ENCODE data around the gene STX8.

Gene STX8

GRCh38 chr17:9321890-9322289, 253.7 kb downstream of the STX8 start:
- TF ChIP-seq, protein P1, sequence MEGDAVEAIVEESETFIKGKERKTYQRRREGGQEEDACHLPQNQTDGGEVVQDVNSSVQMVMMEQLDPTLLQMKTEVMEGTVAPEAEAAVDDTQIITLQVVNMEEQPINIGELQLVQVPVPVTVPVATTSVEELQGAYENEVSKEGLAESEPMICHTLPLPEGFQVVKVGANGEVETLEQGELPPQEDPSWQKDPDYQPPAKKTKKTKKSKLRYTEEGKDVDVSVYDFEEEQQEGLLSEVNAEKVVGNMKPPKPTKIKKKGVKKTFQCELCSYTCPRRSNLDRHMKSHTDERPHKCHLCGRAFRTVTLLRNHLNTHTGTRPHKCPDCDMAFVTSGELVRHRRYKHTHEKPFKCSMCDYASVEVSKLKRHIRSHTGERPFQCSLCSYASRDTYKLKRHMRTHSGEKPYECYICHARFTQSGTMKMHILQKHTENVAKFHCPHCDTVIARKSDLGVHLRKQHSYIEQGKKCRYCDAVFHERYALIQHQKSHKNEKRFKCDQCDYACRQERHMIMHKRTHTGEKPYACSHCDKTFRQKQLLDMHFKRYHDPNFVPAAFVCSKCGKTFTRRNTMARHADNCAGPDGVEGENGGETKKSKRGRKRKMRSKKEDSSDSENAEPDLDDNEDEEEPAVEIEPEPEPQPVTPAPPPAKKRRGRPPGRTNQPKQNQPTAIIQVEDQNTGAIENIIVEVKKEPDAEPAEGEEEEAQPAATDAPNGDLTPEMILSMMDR (IDR thresholded peaks at IDR 0.05; ENCODE audit: control insufficient read depth, extremely low read depth, insufficient read depth), result no peak
- H3K4me3 ChIP-seq (ENCODE audit: low read depth, low read length), result no peak overlapping the region
- no peak for DNase-seq (ENCODE audit: low read depth)

- TF ChIP-seq, protein P1 (IDR thresholded peaks at IDR 0.05; ENCODE audit: control insufficient read depth, extremely low read depth, insufficient read depth), result no peak
- no peak for DNase-seq (ENCODE audit: low read depth)
- no peak overlapping the region for H3K4me3 ChIP-seq (ENCODE audit: low read depth, low read length)
Observed at GRCh38 chr17:9315360-9315759, 260.3 kb downstream of the STX8 start.

DNA sequence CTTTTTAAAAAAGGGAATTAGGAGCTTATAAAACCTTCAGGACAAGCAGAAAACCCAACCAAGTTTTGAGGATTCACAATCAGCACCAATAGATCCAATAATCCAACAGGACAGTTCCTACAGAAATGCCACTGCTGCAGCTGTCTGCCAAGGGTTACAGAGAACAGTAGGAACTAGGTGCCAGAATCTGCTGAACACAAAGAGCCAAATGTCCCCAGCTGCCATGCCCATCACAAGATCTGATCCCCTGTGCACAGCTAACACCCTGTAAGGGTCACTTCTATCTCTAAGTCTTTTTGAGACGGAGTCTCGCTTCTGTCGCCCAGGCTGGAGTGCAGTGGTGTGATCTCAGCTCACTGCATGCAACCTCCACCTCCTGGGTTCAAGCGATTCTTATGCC, 262.3 kb downstream of the STX8 start:
- no peak for DNase-seq (ENCODE audit: low read depth)
- TF ChIP-seq, protein P1 (IDR thresholded peaks at IDR 0.05; ENCODE audit: control insufficient read depth, extremely low read depth, insufficient read depth), result no peak
- H3K4me3 ChIP-seq (ENCODE audit: low read depth, low read length), result no peak overlapping the region

GRCh38 chr17:9309216-9309615, 266.4 kb downstream of the STX8 start:
- TF ChIP-seq, protein P1 (IDR thresholded peaks at IDR 0.05; ENCODE audit: control insufficient read depth, extremely low read depth, insufficient read depth), result no peak
- DNase-seq (ENCODE audit: low read depth), result no peak
- no peak overlapping the region for H3K4me3 ChIP-seq (ENCODE audit: low read depth, low read length)

DNA sequence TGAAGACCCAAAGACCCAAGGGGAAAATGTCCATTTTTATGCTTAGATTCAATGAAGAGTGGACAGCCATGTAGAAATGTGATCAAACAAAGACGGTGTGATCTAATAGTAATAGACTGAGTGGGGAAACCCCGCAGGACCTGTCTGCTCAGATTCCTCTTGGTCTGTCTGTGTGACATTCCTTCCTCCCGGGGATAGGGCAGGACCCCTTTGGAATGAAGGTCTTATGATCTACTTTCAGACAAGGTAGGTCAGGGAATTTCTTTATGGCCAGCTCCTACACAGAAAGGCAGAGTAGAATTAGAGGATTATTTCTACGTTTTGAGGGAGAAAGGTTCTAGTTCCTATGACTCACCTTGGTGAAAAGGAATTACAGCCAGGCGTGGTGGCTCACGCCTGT, 267.6 kb downstream of the STX8 start:
- H3K4me3 ChIP-seq (ENCODE audit: low read depth, low read length), result no peak overlapping the region
- DNase-seq (ENCODE audit: low read depth), result no peak
- TF ChIP-seq, protein P1 (IDR thresholded peaks at IDR 0.05; ENCODE audit: control insufficient read depth, extremely low read depth, insufficient read depth), result no peak

GRCh38 chr17:9307313-9307998, 268.2 kb downstream of the STX8 start:
- no peak overlapping the region for H3K4me3 ChIP-seq (ENCODE audit: low read depth, low read length)
- TF ChIP-seq, protein P1 (IDR thresholded peaks at IDR 0.05; ENCODE audit: control insufficient read depth, extremely low read depth, insufficient read depth), result no peak
- DNase-seq (ENCODE audit: low read depth), result no peak

DNA sequence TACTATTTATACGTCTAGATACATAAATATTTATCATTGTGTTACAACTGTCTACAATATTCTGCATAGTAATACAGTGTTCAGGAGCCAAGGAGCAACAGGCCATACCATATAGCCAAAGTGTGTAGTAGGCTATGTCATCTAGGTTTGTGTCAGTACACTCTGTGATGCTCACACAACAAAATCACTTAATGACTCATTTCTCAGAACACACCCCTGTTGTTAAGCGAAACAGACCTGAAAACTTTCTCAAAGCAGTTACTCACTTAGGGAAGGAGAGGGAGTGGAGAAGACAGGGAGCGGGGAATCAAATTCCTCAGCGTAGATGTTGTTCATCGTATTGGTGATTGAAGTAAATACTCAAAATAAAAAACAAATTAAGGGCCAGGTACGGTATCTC, 269.5 kb downstream of the STX8 start:
- TF ChIP-seq, protein P1 (IDR thresholded peaks at IDR 0.05; ENCODE audit: control insufficient read depth, extremely low read depth, insufficient read depth), result no peak
- no peak overlapping the region for H3K4me3 ChIP-seq (ENCODE audit: low read depth, low read length)
- no peak for DNase-seq (ENCODE audit: low read depth)

Data from LNCaP clone FGC (cell line).